ENCODE measurements around the gene SUPT4H1.
"Not testable (repeated sequence)": the region's sequence is repeated elsewhere in the genome, so short reads cannot be mapped to it uniquely, and the experiment has no call there.

The SUPT4H1 gene

DNA sequence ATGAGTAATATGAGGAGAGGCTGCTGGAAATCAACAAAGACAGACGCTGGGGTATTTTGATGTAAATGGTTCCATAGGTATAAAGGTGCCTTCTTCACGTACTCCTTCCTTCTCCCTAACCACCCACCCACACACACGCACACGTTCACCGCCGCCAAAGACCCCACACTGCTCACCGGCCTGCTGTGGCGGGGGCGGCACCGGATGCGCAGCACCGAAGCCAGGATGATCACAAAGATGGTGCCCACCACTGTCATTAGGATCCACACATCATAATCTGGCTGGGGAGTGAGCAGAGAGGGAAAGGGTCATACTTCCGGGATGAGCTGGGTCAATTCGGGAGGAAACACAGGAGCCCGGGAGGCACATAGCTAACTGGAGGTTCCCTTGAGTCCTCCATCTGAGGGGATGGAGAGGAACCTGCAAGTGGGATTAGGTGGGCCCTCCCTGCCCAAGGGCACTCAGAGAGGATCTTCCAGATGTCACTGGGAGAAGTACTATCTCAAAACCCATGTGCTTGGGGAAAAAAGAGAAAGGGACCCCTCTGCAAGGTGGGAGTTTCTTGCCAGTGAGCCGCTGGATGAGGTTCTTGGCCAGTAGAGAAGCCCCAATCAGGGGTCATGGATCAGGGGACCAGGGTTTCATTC, 10.5 kb upstream of the SUPT4H1 start:
- DNase-seq, result no peak

DNA sequence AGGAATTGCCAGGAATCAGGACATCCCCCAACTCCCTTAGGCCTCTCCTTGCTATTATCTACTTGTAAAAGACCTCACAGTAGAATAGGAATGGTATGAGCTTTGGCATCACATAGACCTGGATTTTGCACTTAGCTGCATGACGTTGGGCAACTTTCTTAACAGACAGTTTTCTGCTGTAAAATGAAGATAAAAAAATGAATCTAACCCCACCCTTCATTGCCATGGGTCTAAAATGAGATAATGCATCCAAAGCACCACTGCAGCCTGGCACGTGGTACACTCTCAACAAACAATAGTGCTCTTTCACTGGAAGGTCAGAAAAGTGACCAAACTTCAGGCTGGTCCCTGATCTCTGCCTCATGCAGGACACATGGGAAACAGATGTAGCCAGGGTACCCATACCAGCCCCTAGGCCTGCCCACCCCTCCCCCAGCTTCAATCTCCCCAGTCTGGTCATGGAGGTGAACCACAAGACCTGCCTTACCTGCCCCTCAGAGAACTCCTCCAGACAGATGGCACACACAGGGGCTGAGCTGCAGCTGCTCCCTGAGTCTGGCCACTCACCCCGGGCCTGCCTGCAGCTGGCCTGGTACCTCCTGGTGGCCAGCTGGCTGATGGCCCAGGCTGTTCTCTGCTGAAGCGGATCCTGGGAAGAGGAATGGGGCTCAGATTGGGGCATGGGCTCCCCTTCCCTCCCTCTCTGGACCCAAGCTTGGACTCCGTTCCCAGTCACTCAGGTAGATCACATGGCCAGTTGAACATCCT, 8.5 kb upstream of the SUPT4H1 start:
- DNase-seq, result no peak

DNA sequence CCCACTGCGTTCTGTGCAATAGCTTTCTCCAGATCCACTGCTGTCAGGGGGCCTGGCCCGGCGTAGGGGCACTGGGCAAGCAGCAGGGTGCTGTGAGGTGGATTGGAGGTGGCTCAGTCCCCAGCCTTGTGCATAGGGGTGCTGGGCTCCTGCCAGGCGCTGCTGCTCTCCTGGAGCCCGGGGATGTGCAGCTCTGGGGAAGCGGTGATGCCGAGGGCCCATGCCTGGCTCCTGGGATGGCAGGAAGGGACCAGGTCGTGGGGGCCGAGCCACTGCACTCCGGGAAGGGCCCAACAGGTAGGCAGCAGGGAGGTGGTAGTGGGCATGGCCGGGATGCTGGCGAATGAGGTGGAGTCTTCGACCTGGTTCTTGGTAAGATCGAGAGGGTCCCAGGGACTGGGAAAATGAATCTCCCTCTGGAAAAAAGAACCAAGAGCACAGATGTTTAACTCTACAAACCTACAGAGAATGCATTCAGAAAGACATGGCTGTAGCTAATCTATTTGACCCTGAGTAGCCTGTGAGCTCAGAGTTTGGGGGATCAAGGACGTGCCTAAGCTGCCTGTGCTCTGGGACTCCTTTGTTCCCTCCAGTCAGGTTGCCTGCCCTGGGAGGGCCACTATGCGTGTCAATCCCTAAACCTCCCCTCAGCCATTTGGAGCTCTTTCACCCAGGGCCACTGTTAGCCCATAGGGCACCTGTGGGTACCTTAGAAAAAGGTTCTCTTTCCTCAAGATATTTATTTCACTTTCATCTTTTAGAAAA, 6.6 kb upstream of the SUPT4H1 start:
- no peak for DNase-seq

DNA sequence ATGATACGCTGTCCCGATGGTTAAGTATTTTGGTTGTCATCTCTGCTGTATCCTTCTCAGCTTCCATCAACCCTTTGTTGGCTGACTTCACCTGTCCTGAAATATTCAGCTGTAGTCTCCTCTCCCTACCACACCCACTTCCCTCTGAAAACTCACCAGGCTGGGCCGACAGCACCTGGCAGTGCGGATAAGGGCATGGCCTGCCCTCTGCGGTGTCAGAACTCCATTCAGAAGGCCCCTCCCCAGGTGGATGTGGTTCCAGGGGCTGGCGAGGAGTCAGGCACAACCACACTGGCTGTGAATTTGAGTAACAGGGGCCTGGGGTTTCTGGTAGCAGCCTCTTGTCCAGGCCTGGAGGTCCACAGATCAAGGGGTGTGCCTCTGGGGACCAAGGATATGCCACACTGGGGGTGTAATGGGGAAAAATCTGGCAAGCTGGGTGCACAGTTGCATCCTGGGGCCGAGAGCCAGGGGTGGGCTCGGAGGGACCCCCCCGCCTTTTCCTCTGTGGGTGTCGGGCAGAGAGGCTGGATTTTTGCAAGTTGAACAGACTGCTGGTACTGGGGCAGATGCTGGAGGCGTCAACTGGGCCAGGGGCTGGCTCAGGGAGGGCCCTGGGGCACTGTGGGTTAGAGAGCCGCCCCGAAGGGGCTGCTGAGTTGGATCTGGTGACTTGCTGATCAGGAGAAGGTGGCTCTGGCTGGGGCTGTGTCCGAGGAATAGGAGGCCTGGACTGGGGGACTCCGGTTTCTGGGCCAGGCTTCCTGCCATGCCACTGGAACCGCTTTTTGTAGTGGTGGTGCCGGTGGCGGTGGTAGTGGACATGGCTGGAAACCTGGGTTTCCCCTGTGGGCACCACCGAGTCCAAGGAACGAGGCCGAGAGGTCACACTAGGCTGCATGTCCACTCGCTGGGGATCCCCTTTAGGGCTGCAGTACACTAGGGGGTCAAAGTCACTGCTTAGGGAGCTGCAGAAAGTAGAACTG, 5.6 kb upstream of the SUPT4H1 start:
- DNase-seq, result no peak

DNA sequence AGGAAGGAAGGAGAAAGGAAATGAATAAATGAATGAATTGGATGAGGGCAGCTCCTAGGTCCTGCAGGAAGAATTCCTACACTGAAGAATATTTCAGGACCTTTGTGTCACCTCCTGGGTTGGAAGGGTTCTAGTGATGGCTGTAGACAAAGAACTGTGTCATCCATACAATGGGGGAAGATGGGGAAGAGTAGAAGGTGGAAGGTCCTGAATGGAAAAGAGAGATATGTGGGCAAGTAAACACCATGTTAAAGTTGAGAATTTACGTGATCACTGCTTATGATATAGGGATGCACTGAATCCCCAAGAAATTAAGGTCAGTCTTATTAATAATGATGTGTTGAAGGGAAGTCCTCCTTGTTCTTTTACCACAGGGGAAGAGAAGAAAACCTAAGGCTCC, 4.2 kb upstream of the SUPT4H1 start:
- DNase-seq, result no peak

DNA sequence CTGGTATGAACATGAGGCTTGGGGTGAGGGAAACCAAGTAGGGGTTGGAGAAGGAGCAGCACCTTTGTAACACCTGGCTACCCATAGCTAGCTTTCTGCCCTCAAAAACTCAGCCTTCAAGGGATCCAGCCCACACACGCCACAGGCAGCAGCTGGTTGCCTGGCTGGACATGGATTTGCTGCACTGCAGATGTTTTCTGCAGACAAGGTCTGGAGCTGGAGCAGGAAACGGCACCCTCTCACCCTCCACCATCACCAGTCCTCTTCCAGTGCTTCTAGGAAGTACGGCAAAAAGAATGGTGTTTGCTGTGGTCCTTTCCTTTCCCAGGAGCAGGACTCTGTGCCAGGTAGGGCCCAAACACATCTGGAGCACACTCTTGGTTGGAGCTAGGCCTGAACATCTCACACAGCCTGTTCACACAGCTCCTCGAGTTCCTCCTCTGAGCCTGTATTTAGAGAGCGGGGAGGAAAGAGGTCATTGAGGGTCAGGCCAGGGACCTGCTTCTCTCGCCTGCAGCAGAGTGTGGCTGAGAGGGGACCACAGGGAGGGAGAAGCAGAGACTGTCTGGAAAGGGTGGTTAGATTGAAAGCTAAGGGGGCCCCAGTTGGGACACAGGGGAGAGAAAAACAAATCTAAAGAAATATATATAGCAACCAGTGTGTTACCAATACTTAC, 2.7 kb upstream of the SUPT4H1 start:
- no peak for DNase-seq

DNA sequence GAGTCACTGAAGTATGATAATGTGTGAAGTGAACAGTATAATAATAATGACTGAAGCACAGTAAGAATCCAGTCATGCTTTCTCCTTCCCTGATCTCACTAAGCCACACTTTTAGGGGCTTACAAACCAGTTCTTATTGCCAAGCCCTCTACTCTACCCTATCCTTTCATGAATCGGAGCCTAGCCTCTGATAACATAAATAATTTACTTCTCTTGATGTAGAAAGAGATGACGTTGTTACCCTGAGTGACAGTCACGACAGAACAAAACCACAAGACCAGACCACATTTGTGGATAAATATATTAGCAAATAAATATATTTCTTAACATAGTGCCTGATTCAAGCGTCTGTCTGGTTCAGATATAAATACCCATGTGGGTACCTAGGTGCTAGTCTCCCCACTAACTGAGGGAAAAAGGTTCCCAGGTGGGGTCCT, 1.4 kb upstream of the SUPT4H1 start:
- no peak for DNase-seq

DNA sequence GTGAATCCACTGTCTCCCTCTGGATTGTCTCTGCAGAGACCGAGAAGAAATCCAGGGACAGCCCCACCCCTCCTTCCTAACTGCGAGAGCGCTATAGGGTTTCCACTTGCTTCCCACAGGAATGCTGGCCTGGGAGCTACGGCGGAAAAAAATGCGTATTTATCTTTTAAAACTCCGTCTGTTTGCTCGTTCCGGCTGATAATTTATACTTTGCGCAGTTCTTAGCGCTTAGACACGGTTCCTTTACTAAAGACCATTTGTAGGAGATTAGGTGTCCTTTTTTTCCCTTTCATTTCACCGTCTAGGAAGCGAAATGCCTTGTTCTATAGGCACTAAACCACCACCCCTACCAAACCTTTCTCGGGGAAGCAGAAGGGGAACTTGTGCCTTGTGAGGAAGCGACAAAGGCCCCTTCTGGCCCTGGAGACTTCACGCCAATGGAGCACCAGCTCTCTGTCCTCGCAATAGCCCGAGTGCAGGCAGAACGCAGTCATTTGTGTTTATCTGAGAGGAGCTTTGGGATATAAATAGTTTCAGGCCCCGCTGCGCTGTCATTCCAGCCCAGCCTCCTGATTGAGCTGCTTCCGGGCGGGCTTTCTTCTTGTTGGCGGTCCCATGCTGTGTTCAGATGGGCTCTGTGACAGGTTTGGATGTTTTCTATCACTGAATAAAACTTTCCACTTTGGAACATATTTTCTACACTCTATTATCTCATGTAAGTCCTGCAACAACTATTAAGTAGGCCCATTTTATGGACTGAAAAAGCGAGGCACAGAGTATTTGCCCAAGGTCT, 791 bp upstream of the SUPT4H1 start:
- DNase-seq, result peak; percentile 45

DNA sequence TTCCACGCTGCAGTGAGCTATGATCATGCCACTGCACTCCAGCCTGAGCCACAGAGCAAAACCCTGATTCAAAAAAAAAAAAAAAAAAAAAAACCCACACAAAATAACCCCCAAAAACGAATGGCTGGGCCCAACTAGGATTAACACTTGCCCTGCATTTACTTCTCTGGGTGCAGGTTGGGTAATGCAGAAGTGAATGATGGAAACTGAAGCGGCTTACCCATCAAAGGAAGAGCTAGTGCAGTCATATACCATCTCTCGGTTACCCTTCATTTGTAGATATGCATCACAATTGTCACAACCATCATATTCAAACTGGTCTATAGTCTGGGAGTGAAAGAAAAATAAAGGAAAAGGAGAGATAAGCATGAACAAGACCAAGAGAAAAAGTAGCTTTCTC, 819 bp downstream of the SUPT4H1 start:
- DNase-seq, result no peak

DNA sequence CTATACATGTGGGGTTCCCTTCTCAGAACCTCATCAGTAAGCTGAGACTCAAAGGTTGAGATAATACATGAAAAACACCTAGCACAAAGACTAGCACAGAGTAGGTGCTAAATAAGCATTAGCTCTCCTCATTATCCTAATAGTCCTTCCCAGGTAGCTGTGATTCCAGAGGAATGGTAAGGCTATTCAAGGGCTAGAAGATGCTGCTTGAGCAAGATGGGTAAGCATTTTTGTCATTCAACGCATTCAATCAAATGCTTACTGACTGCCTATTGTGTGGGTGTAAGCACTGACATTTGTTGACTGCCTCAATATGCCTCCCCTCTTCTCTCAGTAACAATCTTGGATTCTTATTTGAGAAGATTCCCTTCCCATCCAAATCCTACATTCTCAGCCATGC, 4.0 kb downstream of the SUPT4H1 start:
- no peak for DNase-seq

DNA sequence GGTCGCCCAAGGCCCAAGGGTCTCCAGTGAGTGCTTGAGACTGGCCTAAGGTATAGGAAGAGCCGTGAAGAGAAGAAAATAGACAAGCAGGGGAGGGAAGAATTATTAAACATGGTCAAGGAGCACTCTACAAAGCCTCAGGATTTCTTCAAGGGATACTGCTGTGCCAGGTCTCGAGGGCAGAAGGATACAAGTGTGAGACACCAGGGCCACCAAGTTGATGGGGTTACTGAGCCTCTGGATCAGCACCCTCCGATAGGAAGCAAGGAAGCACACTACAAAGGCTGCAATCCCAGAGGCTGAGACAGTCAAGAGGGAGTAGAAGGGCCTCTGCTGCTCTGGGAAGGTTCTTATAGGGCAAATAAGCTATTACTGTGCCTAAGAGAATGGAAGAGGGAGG, 6.5 kb downstream of the SUPT4H1 start:
- DNase-seq, result no peak

DNA sequence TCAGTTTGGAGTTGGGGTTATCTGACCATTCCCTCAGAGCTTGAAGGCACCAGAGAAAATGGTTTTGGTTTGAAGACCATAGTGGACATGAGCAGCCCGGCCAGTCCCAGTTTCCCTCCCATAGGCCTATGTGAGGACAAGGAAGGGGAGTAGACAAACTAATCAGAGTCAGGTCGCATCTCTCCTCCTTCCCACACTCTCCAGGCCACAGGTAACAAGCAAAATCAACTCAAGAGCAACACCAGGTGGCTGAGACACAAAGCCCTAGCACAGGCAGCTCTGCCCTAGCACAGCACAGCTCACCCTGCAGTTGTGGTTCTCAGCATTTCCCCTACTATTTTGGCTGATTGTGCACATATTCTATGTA, 7.2 kb downstream of the SUPT4H1 start:
- no peak for DNase-seq

DNA sequence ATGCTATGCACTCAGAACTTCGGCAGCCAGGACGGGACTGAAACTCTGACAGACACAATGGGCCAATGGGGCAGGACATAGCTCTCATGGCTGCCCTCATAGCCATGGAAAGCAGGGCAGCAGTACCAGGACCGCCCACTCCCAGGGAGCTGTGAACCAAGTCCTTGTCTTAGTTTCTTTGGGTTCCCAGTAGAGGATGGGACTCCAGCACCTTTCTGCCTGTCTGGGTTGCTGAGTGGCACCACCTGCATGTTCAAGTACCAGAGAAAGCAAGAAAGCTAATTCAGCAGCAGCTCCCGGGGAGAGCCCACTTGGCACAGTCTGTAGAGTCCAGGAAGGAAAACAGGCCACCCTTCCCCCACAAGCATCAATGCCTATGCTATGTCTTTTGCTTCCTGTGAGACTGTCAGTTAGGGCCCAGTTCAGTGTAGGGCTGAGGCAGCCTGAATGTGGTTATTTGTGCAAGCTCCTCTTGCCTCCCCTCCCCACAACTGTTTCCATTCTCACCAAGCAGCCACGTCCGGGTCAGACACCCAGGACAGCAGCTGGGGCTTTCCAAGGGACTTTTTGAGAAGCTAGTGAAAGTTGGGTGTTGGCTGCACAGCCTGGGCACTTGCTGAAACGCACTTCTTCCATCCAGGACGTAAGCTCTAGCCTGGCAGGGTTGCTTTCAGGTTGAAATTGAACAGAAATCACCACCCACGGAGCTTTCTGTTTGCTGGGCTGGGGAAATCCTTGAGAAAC, 7.8 kb downstream of the SUPT4H1 start:
- DNase-seq, result no peak

DNA sequence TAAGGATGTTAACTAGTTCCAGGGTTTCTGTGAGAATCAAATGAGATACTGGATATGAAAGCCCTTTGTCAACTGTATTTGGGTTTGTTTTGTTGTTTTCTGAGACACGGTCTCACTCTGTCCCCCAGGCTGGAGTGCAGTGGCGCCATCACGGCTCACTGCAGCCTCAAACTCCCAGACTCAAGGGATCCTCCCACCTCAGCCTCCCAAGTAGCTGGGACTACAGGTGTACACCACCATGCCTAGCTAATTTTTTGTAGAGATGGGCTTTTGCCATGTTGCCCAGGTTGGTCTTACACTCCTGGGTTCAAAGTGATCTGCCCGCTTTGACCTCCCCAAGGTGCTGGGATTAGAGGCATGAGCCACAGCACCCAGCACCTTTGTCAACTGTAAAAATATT, 8.9 kb downstream of the SUPT4H1 start:
- DNase-seq, result no peak

DNA sequence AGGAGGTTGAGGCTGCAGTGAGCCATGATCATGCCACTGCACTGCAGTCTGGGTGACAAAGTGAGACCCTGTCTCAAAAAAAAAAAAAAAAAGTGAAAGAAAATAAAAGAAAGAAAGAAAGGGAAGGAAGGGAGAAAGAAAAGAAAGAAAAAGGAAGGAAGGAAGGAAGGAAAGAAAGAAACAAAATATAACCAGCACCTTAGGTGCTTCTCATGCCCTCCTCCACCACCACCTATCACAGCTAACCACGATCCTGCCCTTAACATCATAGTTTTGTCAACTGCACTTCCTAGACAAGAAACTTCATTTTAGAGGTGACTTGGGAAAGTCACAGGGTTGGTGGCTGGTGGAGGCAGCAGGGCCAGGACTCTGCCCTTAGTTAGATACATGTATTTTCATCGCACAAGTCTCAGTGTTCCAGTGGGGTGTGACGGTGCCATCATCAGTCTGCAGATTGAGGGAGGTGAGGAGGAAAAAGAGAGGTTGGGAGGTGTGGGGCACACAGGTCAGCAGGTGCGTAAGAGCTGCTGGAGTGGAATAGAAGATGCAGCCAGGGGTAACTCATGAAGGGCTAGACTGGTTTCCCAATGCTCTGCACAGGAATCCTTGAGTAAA, 10.0 kb downstream of the SUPT4H1 start:
- DNase-seq, result no peak

DNA sequence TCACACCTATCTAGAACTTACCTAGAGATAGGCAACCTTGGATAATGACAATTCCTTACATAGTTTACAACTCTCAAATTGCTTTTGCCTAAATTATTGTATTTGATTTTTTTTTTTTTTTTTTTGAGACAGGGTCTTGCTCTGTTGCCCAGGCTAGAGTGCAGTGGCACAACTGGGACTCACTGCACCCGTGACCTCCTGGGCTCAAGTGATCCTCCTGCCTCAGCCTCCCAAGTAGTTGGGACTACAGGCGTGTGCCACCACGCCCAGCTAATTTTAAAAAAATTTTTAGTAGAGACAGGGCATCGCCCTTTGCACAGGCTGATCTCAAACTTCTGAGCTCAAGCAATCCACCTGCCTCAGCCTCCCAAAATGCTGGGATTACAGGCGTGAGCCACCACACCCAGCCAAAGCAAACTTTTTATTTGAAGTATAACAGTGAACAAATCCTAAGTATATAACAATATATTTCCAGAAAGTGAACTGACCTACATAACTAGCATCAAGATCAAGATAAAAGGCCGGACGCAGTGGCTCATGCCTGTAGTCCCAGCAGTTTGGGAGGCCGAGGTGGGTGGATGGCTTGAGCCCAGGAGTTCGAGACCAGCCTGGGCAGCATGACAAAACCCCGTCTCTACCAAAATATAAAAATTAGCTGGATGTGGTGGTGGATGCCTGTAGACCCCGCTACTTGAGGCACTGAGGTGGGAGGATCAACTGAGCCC, 10.7 kb downstream of the SUPT4H1 start:
- DNase-seq, result not testable (repeated sequence)

DNA sequence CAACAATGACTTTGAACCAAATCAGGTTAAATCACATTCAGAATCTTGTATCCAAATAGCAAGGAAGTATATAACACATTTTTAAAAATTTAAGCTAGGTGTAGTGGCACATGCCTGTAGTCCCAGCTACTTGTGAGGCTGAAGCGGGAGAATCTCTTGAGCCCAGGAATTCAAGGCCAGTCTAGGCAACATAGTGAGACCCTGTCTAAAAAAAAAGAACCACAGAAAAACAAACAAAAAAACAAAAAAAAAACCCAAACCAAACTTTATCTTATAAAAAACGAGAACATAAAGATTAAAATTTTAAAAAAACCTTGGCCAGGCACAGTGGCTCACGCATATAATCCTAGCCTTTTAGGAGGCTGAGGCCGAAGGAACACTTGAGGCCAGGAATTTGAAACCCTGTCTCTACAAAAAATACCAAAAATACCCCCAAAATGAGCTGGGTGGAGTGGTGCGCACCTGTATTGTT, 11.6 kb downstream of the SUPT4H1 start:
- DNase-seq, result no peak

DNA sequence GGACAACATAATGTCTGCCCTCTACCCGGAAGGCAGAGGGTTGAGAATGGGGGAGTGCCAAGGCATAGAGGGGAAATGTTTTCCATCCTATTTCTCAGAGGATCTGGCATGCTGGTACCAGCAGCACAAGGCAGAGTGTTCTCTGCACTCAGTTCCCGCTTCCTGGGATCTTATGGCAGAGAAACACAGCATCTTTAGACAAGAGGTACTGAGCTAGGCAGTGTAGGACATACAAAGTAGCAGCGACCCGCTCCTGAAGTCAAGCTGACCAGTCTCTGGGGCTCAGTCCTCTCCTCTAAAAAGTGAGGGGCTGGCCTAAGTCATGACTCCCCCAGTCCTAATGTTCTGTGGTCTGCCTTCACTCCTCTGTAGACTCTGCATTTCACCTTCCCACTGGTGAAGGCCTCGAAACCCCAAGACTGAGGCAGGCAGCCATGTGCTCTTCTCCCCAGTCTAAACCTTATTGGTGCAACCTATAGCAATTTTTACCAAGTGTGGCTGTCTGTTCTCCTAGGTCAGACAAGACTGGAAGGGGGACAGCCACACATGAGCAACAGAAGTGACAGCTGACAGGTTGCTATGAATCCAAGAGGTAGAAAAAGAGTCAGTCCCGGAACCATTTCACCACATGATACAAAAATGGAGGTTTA, 12.1 kb downstream of the SUPT4H1 start:
- DNase-seq, result no peak

Data from NCI-H226 (cell line).